Mesothelial cell of epicardium (in vitro differentiated cells): ENCODE results near the gene SLC37A1. TPM values are rescaled to one million over a fixed set of nuclear protein-coding genes. Genes with fewer than 3 reads are reported as not detected.

Experiments
- DNase-seq, 2 experiments: peaks; one replicate each; pipeline ENCODE4 v3.0.0; 2021; ENCODE audit warnings: low spot score in 2 of 2; ENCODE audit not compliant: unreplicated experiment in 2 of 2
- H3K27ac Mint-ChIP-seq: 2 replicates; pipeline ENCODE4 v1.8.0; 2021; ENCODE audit warnings: mixed read lengths
- H3K27me3 Mint-ChIP-seq: 2 replicates; pipeline ENCODE4 v1.8.0; 2021; ENCODE audit warnings: low read depth, mixed read lengths
- H3K36me3 Mint-ChIP-seq: 2 replicates; pipeline ENCODE4 v1.8.0; 2021; ENCODE audit warnings: mixed read lengths
- H3K4me1 Mint-ChIP-seq: 2 replicates; pipeline ENCODE4 v1.8.0; 2021; ENCODE audit warnings: mixed read lengths
- H3K4me3 Mint-ChIP-seq: 2 replicates; pipeline ENCODE4 v1.8.0; 2021; ENCODE audit warnings: mild to moderate bottlenecking, moderate library complexity, mixed read lengths
- H3K9me3 Mint-ChIP-seq: 2 replicates; pipeline ENCODE4 v1.8.0; 2021; ENCODE audit warnings: mixed read lengths
- CTCF ChIP-seq: fragments of 200-600 bp; sonication (generic); IDR thresholded peaks from one replicate; pipeline ENCODE4 v1.5.0; 2021; ENCODE audit warnings: antibody characterized with exemption; ENCODE audit not compliant: unreplicated experiment
- total RNA-seq: library from RNA; stranded (reverse); gene quantifications from 3 replicates; pipeline ENCODE4 v1.2.1, GENCODE V29; 2021

Gene SLC37A1
- total RNA-seq, 1 donor from 2014 or later = 13.0 TPM

- TF ChIP-seq CTCF = no peak
These were observed 64.4 kb downstream of the SLC37A1 start for GRCh38 chr21:42578034-42578433.

GRCh38 chr21:42578761-42579415 lies 65.2 kb downstream of the SLC37A1 start:
- Mint-ChIP-seq H3K9me3 (peaks cover 28% of the 10 kb centered on the region), H3K27me3 (no peaks in the 10 kb centered on the region), H3K4me3 (no peak overlapping the region), H3K4me1 (no peaks in the 10 kb centered on the region), H3K27ac (no peak overlapping the region), H3K36me3 (peaks cover 30% of the 10 kb centered on the region)
- DNase-seq = peak in 1 of 2 experiments; percentile 11
- TF ChIP-seq CTCF = no peak

More at GRCh38 chr21:42578034-42578433, 64.4 kb downstream of the SLC37A1 start:
- H3K4me3 Mint-ChIP-seq = no peak overlapping the region
- H3K9me3 Mint-ChIP-seq = peaks cover 28% of the 10 kb centered on the region
- H3K36me3 Mint-ChIP-seq = peaks cover 34% of the 10 kb centered on the region
- no peaks in the 10 kb centered on the region for H3K27me3 Mint-ChIP-seq
- no peaks in the 10 kb centered on the region for H3K4me1 Mint-ChIP-seq
- H3K27ac Mint-ChIP-seq = no peak overlapping the region
- no peak for DNase-seq

- H3K27me3 Mint-ChIP-seq = no peaks in the 10 kb centered on the region
- no peaks in the 10 kb centered on the region for H3K4me1 Mint-ChIP-seq
- no peak for DNase-seq
- H3K36me3 Mint-ChIP-seq = peaks cover 30% of the 10 kb centered on the region
- no peak overlapping the region for H3K4me3 Mint-ChIP-seq
- no peak overlapping the region for H3K27ac Mint-ChIP-seq
- no peak for TF ChIP-seq CTCF
- H3K9me3 Mint-ChIP-seq = peaks cover 28% of the 10 kb centered on the region
These were observed 65.9 kb downstream of the SLC37A1 start for GRCh38 chr21:42579456-42580075.

GRCh38 chr21:42580076-42580792 lies 66.6 kb downstream of the SLC37A1 start:
- no peak overlapping the region for H3K27ac Mint-ChIP-seq
- no peak overlapping the region for H3K4me3 Mint-ChIP-seq
- no peaks in the 10 kb centered on the region for H3K27me3 Mint-ChIP-seq
- H3K4me1 Mint-ChIP-seq = no peaks in the 10 kb centered on the region
- H3K36me3 Mint-ChIP-seq = peaks cover 30% of the 10 kb centered on the region
- H3K9me3 Mint-ChIP-seq = peaks cover 28% of the 10 kb centered on the region
- DNase-seq = no peak
- TF ChIP-seq CTCF = no peak

GRCh38 chr21:42580793-42581321 lies 67.2 kb downstream of the SLC37A1 start:
- Mint-ChIP-seq H3K4me1 (no peaks in the 10 kb centered on the region), H3K36me3 (peaks cover 24% of the 10 kb centered on the region), H3K4me3 (no peak overlapping the region), H3K9me3 (peaks cover 25% of the 10 kb centered on the region), H3K27ac (no peak overlapping the region), H3K27me3 (no peaks in the 10 kb centered on the region)
- no peak for DNase-seq
- no peak for TF ChIP-seq CTCF
